WTC11 (cell line): ENCODE results near the gene SENP1.

Experiments
- AFF4 ChIP-seq: sonication (generic); formaldehyde crosslinking; IDR thresholded peaks from 2 replicates; pipeline ENCODE4 v1.8.1; 2023; ENCODE audit warnings: mild to moderate bottlenecking, missing genetic modification reagents, borderline replicate concordance
- ATF2 ChIP-seq: sonication (generic); formaldehyde crosslinking; IDR thresholded peaks from 2 replicates; pipeline ENCODE4 v1.8.1; 2022; ENCODE audit warnings: low read depth, missing genetic modification reagents, borderline replicate concordance
- CTCF ChIP-seq: fragments of 200-600 bp; IDR thresholded peaks from 2 replicates; pipeline ENCODE4 v1.8.0; 2022; ENCODE audit warnings: antibody characterized with exemption
- JUN ChIP-seq: sonication (generic); formaldehyde crosslinking; IDR thresholded peaks from 2 replicates; pipeline ENCODE4 v1.8.0; 2023; ENCODE audit warnings: mild to moderate bottlenecking, missing genetic modification reagents
- NFYB ChIP-seq: sonication (generic); formaldehyde crosslinking; conservative IDR thresholded peaks from 2 replicates; pipeline ENCODE4 v1.8.0; 2022; ENCODE audit warnings: low read depth, missing genetic modification reagents
- PRRX2 ChIP-seq: fragments of 250-450 bp; sonication (Bioruptor Pico); IDR thresholded peaks from 2 replicates; pipeline ENCODE4 v1.8.0; 2021; ENCODE audit warnings: mild to moderate bottlenecking
- RELA ChIP-seq: sonication (generic); formaldehyde crosslinking; IDR thresholded peaks from 2 replicates; pipeline ENCODE4 v1.8.1; 2022; ENCODE audit warnings: missing genetic modification reagents, mild to moderate bottlenecking, borderline replicate concordance
- RORB ChIP-seq: fragments of 250-450 bp; sonication (Bioruptor Pico); IDR thresholded peaks from 2 replicates; pipeline ENCODE4 v1.9.0; 2021; ENCODE audit warnings: mild to moderate bottlenecking
- ZBTB21 ChIP-seq: sonication (generic); formaldehyde crosslinking; IDR thresholded peaks from 2 replicates; pipeline ENCODE4 v1.8.1; 2023; ENCODE audit warnings: mild to moderate bottlenecking, missing genetic modification reagents, borderline replicate concordance
- TF ChIP-seq, protein P1 (sequence below): sonication (generic); formaldehyde crosslinking; IDR thresholded peaks from 2 replicates; pipeline ENCODE4 v1.8.1; 2023; ENCODE audit warnings: mild to moderate bottlenecking, missing genetic modification reagents, moderate library complexity
- TF ChIP-seq, protein P2 (sequence below): sonication (generic); formaldehyde crosslinking; IDR thresholded peaks from 2 replicates; pipeline ENCODE4 v1.8.1; 2022; ENCODE audit warnings: mild to moderate bottlenecking, missing genetic modification reagents, moderate library complexity, borderline replicate concordance
- TF ChIP-seq, protein P3 (sequence below): sonication (generic); formaldehyde crosslinking; IDR thresholded peaks from 2 replicates; pipeline ENCODE4 v1.8.0; 2022; ENCODE audit warnings: missing genetic modification reagents

GRCh38 chr12:47993491-47993890, 112.4 kb downstream of the SENP1 start:
- TF ChIP-seq CTCF (no peak), ATF2 (CRISPR knock-in tag) (no peak), ZBTB21 (CRISPR knock-in tag) (no peak), PRRX2 (no peak), AFF4 (CRISPR knock-in tag) (no peak), RORB (CRISPR knock-in tag) (no peak), RELA (CRISPR knock-in tag) (no peak), JUN (CRISPR knock-in tag) (no peak), NFYB (CRISPR knock-in tag) (no peak)
- TF ChIP-seq, protein P1, sequence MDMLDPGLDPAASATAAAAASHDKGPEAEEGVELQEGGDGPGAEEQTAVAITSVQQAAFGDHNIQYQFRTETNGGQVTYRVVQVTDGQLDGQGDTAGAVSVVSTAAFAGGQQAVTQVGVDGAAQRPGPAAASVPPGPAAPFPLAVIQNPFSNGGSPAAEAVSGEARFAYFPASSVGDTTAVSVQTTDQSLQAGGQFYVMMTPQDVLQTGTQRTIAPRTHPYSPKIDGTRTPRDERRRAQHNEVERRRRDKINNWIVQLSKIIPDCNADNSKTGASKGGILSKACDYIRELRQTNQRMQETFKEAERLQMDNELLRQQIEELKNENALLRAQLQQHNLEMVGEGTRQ (CRISPR knock-in tag): no peak
- TF ChIP-seq, protein P2, sequence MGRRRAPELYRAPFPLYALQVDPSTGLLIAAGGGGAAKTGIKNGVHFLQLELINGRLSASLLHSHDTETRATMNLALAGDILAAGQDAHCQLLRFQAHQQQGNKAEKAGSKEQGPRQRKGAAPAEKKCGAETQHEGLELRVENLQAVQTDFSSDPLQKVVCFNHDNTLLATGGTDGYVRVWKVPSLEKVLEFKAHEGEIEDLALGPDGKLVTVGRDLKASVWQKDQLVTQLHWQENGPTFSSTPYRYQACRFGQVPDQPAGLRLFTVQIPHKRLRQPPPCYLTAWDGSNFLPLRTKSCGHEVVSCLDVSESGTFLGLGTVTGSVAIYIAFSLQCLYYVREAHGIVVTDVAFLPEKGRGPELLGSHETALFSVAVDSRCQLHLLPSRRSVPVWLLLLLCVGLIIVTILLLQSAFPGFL: no peak
- TF ChIP-seq, protein P3, sequence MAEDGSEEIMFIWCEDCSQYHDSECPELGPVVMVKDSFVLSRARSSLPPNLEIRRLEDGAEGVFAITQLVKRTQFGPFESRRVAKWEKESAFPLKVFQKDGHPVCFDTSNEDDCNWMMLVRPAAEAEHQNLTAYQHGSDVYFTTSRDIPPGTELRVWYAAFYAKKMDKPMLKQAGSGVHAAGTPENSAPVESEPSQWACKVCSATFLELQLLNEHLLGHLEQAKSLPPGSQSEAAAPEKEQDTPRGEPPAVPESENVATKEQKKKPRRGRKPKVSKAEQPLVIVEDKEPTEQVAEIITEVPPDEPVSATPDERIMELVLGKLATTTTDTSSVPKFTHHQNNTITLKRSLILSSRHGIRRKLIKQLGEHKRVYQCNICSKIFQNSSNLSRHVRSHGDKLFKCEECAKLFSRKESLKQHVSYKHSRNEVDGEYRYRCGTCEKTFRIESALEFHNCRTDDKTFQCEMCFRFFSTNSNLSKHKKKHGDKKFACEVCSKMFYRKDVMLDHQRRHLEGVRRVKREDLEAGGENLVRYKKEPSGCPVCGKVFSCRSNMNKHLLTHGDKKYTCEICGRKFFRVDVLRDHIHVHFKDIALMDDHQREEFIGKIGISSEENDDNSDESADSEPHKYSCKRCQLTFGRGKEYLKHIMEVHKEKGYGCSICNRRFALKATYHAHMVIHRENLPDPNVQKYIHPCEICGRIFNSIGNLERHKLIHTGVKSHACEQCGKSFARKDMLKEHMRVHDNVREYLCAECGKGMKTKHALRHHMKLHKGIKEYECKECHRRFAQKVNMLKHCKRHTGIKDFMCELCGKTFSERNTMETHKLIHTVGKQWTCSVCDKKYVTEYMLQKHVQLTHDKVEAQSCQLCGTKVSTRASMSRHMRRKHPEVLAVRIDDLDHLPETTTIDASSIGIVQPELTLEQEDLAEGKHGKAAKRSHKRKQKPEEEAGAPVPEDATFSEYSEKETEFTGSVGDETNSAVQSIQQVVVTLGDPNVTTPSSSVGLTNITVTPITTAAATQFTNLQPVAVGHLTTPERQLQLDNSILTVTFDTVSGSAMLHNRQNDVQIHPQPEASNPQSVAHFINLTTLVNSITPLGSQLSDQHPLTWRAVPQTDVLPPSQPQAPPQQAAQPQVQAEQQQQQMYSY (CRISPR knock-in tag): no peak
